A549 (cell line): ENCODE measurements around the gene GPR176.

ENCODE experiments used
- POLR2A ChIP-seq: IDR thresholded peaks from 2 replicates; pipeline ENCODE4 v1.6.1; 2012; ENCODE audit warnings: mild to moderate bottlenecking, low read length
- TF ChIP-seq, protein P1 (sequence below): fragments of >200 bp; sonication (Bioruptor Twin); formaldehyde crosslinking; IDR thresholded peaks from 3 replicates; pipeline ENCODE4 v1.5.1; 2016

GRCh38 chr15:39870537-39870936 is 49.5 kb downstream of the GPR176 start:
- TF ChIP-seq, protein P1, sequence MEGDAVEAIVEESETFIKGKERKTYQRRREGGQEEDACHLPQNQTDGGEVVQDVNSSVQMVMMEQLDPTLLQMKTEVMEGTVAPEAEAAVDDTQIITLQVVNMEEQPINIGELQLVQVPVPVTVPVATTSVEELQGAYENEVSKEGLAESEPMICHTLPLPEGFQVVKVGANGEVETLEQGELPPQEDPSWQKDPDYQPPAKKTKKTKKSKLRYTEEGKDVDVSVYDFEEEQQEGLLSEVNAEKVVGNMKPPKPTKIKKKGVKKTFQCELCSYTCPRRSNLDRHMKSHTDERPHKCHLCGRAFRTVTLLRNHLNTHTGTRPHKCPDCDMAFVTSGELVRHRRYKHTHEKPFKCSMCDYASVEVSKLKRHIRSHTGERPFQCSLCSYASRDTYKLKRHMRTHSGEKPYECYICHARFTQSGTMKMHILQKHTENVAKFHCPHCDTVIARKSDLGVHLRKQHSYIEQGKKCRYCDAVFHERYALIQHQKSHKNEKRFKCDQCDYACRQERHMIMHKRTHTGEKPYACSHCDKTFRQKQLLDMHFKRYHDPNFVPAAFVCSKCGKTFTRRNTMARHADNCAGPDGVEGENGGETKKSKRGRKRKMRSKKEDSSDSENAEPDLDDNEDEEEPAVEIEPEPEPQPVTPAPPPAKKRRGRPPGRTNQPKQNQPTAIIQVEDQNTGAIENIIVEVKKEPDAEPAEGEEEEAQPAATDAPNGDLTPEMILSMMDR = no peak
- TF ChIP-seq POLR2A = no peak
